Stimulated activated CD8-positive, alpha-beta memory T cell treated with anti-CD3 and anti-CD28 coated beads, Interleukin-15, amount 100 ng/mL, for 24 hours (primary cell): ENCODE results near the gene TRIM56.
"Not testable (repeated sequence)": the region's sequence is repeated elsewhere in the genome, so short reads cannot be mapped to it uniquely, and the experiment has no call there.

Source experiments
- DNase-seq: peaks from one replicate; pipeline ENCODE4 v3.0.0-alpha.2; 2020; ENCODE audit warnings: low read depth

The TRIM56 gene

DNA sequence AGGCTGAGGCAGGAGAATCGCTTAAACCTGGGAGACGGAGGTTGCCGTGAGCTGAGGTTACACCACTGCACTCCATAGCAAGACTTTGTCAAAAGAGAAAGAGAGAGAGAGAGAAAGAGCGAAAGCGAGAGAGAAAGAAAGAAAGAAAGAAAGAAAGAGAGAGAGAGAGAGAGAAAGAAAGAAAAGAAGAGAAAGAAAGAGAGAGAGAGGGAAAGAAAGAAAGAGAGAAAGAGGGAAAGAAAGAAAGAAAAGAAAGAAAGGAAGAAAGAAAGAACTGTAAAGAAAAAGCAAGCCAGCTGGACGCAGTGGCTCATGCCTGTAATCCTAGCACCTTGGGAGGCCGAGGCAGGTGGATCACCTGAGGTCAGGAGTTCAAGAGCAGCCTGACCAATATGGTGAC, 27.9 kb downstream of the TRIM56 start:
- DNase-seq = not testable (repeated sequence)

- DNase-seq = no peak
These were observed 28.6 kb downstream of the TRIM56 start for GRCh38 chr7:101113836-101114235.

DNA sequence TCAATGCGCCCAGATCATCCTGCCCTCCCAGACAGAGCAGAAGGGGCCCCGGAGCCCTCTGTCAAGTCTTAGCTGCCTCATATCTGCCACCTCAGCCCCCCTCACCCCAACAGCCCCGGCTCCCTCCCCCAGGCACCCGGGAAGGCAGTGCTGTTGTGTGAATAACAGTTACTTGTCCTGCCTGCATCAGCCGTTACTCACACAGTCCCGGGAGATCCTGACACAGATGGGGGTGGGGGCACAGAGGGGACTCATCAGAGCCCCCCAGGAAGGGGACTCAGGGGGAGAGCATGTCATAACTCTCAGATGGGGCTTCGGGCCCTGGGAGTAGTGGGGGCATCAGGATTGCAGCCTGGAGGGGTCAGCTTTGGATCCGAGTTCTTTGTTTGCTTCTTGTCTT, 29.2 kb downstream of the TRIM56 start:
- DNase-seq = no peak

GRCh38 chr7:101115215-101115614, 29.9 kb downstream of the TRIM56 start:
- DNase-seq = no peak

DNA sequence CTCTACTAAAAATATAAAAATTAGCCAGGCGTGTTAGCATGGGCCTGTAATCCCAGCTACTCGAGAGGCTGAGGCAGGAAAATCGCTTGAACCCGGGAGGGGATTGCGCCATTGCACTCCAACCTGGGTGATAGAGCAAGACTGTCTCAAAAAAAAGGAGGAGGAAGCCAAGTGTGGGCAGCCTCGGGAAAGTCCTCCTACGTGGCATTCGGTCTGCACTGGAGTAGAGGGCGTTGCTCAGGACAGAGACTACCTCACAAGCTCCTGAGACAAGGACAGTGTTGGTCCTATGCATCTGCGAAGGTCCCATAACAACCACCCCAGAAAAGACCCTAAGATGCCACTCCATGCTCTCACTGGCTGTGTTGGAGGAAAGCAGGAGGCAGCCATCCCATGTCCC, 31.6 kb downstream of the TRIM56 start:
- no peak for DNase-seq

- DNase-seq = no peak
These were observed 33.6 kb downstream of the TRIM56 start for GRCh38 chr7:101118856-101119255.

- DNase-seq = no peak
These were observed 34.6 kb downstream of the TRIM56 start for GRCh38 chr7:101119876-101120275.

DNA sequence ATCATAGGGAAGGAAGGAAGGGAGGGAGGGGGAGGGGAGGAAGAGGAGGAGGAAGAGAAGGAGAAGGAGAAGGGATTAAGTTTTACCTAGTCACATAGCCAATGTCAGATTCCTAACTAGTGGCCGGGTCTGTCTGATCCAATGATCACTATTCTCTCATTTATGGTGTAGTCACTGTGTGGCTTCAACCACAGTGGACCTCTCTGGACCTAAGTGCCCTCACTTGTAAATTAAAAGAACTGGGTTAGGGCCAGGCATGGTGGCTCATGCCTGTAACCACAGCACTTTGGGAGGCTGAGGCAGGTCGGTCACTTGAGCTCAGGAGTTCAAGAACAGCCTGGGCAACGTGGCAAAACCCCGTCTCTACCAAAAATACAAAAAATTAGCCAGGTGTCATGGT, 35.0 kb downstream of the TRIM56 start:
- no peak for DNase-seq

GRCh38 chr7:101121631-101121990, 36.3 kb downstream of the TRIM56 start:
- DNase-seq = not testable (repeated sequence)

- no peak for DNase-seq
These were observed 37.0 kb downstream of the TRIM56 start for GRCh38 chr7:101121991-101122932.

DNA sequence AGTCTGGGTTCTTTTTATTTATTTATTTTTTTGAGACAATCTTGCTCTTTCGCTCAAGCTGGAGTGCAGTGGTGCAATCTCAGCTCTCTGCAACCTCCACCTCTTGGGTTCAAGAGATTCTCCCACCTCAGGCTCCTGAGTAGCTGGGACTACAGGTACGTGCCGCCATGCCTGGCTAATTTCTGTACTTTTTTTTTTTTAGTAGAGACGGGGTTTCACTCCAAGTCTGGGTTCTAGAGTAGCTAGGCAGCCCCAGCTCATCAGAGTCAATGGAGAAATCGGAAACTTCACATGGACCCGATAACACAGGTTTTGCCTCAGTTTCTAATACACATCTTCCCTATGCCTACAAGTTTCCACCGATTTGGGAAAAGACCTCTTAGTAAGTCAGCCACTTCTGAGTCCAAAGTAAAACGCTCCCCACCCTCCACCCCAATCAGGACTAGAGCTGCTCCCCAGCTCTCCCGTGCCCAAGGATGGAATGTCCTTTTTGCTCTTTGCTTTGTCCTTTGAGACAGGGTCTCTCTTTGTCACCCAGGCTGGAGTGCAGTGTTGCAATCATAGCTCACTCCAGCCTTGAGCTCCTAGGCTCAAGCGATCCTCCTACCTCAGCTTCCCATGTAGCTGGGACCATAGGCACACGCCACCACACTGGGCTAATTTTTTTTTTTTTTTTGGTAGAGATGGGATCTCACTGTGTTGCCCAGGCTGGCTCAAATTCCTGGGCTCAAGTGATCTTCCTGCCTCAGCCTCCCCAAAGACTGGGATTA, 37.8 kb downstream of the TRIM56 start:
- no peak for DNase-seq

- no peak for DNase-seq
These were observed 38.4 kb downstream of the TRIM56 start for GRCh38 chr7:101123703-101124068.

- no peak for DNase-seq
These were observed 39.2 kb downstream of the TRIM56 start for GRCh38 chr7:101124376-101125056.

GRCh38 chr7:101125989-101126650, 40.8 kb downstream of the TRIM56 start:
- DNase-seq = no peak

DNA sequence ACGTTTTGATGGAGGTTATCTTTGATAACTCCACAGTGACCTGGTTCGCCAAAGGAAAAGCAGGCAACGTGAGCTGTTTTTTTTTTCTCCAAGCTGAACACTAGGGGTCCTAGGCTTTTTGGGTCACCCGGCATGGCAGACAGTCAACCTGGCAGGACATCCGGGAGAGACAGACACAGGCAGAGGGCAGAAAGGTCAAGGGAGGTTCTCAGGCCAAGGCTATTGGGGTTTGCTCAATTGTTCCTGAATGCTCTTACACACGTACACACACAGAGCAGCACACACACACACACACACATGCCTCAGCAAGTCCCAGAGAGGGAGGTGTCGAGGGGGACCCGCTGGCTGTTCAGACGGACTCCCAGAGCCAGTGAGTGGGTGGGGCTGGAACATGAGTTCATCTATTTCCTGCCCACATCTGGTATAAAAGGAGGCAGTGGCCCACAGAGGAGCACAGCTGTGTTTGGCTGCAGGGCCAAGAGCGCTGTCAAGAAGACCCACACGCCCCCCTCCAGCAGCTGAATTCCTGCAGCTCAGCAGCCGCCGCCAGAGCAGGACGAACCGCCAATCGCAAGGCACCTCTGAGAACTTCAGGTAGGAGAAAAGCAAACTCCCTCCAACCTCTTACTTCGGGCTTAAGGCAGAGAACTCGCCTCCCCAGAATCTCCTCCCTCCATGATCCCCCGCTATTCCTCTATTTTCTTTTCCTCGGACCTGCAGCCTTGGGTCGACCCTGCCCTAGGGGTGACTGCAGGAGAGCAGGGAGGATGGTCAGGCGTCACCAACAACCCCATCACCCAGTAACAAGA, 41.6 kb downstream of the TRIM56 start, which contains the start of gene SERPINE1:
SERPINE1 (plus strand) TSS at position 454 of the 809 bp plus-strand sequence. CDS start 1,290 bp downstream, outside the sequence.
- no peak for DNase-seq

- no peak for DNase-seq
These were observed 42.3 kb downstream of the TRIM56 start for GRCh38 chr7:101127460-101128039.

DNA sequence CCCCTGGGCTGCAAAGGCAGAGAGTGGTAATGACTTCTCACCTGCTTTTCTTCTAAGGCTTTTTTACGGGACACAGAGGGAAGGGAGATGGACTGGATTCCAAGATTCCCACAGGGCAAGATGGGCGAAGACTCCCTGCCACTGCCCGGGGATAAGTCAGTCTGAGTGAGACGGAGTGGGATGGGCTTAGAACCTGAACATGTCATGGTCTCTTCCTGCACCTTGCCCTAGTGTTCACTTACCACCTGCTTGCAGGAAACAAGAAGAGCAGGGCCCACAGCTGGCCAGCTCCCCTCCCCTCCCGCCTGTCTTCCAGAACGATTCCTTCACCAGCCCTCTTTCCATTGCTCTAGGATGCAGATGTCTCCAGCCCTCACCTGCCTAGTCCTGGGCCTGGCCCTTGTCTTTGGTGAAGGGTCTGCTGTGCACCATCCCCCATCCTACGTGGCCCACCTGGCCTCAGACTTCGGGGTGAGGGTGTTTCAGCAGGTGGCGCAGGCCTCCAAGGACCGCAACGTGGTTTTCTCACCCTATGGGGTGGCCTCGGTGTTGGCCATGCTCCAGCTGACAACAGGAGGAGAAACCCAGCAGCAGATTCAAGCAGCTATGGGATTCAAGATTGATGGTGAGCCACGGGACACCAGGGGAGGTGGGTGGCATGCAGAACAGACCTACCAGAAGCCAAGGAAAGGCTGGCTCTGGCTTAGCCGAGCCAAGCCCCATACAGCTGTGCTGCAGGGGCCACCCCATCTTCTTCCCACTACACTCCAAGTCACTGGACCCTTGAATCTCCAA, 43.0 kb downstream of the TRIM56 start:
- no peak for DNase-seq

- DNase-seq = no peak
These were observed 44.4 kb downstream of the TRIM56 start for GRCh38 chr7:101129603-101130117.
